ENCODE data around the gene CLEC4C. TPM values are rescaled to one million over a fixed set of nuclear protein-coding genes. Genes with fewer than 3 reads are reported as not detected.
"Not testable (repeated sequence)": the region's sequence is repeated elsewhere in the genome, so short reads cannot be mapped to it uniquely, and the experiment has no call there.

CLEC4C gene, protein sequence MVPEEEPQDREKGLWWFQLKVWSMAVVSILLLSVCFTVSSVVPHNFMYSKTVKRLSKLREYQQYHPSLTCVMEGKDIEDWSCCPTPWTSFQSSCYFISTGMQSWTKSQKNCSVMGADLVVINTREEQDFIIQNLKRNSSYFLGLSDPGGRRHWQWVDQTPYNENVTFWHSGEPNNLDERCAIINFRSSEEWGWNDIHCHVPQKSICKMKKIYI
- total RNA-seq: under 0.01 TPM

DNA sequence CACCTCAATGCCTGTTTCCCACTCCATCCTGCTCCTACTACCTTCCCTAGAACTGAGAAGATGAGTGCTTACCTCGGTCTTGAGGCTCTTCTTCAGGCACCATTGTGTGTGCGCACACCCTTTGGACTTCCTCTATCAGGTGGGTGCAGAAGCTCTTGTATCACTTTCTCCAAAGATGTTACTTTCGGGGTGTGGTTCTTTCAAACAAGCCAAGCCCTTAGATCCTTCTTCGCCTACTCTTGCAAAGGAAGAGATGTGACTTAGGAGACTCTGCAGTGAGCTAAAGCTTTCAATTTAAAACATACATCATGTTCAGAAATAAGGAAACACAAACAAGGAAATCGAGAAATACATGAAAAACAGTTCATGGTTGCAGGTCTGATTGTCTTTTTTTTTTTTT is at the start of gene CLEC4C:
CLEC4C (minus strand) TSS at position 130 of the 400 bp plus-strand sequence; CDS start at position 103, 27 bp downstream.
- DNase-seq (ENCODE audit: low read depth in 2 of 3, low spot score in 2 of 3): no peak

DNA sequence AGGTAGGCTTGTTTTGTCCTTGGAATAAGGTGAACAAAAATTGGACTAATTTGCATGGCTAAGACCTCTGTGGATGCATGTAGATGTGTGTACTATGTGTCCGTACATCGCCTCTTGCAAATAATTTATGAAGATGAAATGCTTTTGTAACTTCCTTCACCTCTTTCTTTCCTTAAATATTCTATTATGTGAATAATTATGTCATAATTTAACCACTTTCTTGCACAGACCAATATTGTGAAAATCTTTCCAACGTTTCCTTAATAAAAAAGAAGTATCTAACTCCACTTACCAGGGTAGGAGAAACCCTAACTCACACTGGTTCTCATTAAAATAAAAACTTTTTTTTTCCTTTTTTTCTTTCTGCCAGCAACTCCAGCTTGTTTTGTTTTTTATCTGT is 46.0 kb upstream of the CLEC4C start:
- no peak for DNase-seq (ENCODE audit: low read depth in 2 of 3, low spot score in 2 of 3)

DNA sequence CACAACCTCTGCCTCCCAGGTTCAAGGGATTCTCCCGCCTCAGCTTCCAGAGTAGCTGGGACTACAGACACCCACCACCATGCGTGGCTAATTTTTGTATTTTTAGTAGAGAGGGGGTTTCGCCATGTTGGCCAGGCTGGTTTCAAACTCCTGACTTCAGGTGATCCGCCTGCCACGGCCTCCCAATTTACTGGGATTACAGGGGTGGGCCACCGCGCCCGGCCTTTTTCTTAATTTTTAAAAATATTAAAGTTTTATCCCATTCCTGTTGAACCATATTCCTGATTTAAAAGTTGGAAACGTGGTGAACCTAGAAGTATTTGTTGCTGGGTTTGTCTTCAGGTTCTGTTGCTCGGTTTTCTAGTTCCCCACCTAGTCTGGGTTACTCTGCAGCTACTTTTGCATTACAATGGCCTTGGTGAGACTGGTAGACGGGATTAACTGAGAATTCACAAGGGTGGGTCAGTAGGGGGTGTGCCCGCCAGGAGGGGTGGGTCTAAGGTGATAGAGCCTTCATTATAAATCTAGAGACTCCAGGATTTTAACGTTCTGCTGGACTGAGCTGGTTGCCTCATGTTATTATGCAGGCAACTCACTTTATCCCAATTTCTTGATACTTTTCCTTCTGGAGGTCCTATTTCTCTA is 41.8 kb upstream of the CLEC4C start, which contains the start of gene NANOG:
NANOG (plus strand) TSS at position 519 of the 645 bp plus-strand sequence. CDS start 213 bp downstream, outside the sequence.
- not testable (repeated sequence) for DNase-seq (ENCODE audit: low read depth in 2 of 3, low spot score in 2 of 3)

DNA sequence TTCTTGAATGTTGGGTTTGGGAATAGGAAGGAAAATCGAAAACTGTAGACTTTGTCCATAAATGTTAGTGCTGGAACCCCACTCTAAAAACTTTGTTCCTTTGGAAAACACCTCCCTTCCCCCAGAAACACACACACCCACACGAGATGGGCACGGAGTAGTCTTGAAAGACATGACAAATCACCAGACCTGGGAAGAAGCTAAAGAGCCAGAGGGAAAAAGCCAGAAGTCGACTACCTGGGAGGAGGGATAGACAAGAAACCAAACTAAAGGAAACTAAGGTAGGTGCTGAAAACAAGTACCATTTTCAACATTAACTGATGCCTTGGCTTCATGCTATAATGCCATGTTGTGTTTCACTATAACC is 41.1 kb upstream of the CLEC4C start:
- no peak for DNase-seq (ENCODE audit: low read depth in 2 of 3, low spot score in 2 of 3)

DNA sequence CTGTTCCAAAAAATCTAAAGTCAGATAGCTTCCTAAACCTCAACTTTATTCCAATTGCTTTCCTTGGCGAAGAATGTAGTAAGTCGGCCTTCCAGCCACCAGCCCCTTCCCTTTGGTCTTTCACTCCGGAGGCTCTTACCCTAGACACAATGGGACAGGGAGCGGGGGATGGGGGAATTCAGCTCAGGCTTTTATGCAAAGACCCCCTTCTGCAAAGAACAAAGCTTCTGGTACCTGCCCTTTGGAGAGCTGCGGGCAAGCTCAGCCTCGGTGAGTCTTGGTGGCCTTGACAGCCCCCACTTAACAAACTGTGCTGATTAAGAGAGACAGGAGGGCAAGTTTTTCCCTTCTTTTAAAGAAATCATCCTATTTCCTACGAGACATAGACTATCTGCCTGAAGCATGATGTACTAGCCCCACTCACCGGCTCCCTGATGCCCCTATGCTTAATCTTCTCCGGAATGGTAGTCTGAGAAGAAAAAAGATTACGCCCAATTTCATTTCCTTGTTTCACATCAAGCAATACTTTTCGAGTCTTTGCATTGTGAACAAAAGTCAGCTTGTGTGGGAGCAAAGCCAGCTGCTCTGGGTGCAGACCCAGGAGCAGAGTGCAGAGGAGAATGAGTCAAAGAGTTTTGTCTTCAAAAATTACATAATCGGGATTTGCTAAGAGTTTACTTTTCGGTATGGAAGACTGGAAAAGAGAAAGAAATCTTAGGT is 40.6 kb upstream of the CLEC4C start:
- DNase-seq (ENCODE audit: low read depth in 2 of 3, low spot score in 2 of 3): no peak

DNA sequence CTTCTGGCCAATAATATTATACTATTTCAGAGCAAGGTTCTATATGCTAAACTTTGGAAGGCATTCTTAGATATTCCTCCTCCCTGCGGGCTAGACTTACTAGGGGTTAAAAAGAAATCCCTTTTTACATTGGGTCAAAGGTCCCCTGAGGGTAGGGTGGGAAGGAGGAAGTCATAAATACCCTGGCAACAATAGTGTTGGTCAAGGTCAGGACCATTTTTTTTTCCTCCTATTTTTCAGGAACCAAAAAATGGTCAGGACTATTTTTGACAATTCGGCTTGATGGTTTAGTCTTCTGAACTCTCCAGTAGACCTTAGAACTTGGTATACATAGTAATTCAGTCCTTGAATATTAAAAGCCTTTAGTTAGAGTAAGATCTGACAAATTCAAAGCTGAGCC is 37.5 kb upstream of the CLEC4C start:
- no peak for DNase-seq (ENCODE audit: low read depth in 2 of 3, low spot score in 2 of 3)

DNA sequence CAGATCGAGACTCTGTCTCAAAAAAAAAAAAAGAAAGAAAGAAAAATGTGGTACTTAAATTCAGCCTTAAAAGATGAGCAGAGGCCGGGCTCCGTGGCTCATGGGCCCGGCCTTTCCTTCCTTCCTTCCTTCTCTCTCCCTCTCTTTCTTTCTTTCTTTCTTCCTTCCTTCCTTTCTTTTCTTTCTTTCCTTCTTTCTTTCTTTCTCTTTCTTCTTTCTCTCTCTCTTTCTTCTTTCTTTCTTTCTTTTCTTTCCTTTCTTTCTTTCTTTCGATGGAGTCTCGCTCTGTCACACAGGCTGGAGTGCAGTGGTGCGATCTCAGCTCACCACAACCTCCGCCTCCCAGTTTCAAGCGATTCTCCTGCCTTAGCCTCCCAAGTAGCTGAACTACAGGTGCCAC is 36.3 kb upstream of the CLEC4C start:
- not testable (repeated sequence) for DNase-seq (ENCODE audit: low read depth in 2 of 3, low spot score in 2 of 3)

DNA sequence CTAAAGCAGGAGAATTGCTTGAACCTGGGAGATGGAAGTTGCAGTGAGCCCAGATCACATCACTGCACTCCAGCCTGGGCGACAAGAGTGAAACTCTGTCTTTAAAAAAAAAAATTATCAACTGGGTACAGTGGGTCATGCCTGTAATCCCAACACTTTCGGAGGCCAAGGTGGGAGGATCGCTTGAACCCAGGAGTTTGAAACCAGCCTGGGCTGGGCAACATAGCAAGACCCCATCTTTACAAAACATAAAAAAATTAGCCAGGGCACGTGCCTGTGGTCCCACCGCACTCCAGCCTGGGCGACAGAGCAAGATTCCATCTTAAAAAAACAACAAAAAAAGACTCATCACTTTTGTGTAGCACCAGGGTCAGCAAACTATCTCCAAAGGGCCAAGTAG is 34.9 kb upstream of the CLEC4C start:
- DNase-seq (ENCODE audit: low read depth in 2 of 3, low spot score in 2 of 3): no peak

DNA sequence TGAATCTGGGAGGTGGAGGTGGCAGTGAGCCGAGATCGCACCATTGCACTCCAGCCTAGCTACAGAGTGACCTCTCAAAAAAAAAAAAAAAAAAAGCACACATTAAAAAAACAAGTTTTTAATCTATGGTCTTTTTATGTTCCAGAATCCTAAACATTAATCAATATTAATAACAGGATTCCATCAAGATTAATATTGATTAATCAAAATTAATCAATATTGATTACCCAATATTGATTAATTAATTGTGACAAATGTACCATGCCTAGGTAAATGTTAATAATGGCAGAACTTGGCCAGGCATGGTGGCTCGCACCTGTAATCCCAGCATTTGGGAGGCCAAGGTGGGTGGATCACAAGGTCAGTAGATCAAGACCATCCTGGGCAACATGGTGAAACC is 34.1 kb upstream of the CLEC4C start:
- no peak for DNase-seq (ENCODE audit: low read depth in 2 of 3, low spot score in 2 of 3)

DNA sequence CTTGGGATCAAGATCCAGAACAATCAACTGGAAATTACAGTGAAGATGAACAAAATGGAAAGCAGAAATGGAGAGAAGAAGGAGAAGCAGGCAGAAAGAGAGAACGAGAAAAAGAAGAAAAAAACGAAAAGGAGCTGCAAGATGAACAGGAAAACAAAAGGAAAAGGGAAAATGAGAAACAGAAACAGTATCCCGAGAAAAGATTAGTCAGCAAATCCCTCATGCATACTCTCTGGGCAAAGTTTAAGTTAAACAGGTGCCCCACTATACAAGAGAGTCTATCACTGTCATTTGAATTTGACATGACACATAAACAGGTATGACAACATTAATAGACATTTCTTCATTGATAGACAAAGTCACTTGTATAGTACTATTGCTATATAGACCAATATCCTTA is 22.8 kb upstream of the CLEC4C start:
- no peak for DNase-seq (ENCODE audit: low read depth in 2 of 3, low spot score in 2 of 3)

DNA sequence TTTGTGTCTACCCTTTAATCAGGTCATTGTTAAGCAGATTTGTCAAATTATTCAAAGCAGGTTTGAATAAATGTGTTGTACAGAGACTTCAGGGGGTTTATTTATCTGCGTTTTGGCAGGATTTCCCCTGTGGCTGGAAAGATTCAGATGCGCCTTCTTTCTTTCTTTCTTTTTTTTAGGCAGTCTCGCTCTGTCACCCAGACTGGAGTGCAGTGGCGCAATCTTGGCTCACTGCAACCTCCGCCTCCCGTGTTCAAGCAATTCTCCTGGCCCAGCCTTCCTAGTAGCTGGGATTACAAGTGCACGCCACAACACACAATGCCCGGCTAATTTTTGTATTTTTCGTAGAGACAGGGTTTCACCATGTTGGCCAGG is 11.6 kb upstream of the CLEC4C start:
- peak in 1 of 3 donors; percentile 43 for DNase-seq (ENCODE audit: low read depth in 2 of 3, low spot score in 2 of 3)

DNA sequence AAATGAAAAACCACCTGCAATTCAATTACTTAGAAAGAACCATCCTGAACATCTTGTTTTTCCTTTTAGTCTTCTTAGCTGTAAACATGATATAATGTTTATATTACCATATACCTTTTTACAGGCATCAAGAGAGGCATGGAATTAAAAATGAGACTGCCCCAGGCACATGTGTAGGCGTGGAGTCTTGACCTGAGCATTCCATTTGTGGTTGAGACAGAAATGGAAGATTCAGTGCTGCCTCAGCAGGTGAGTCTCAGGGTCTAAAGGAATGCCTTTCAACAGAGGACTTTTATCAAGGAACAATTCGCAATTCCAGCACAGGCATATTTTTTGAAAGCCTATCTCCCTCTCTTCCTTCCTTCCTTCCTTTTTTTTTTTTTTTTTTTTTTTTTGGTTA is 9.8 kb upstream of the CLEC4C start:
- no peak for DNase-seq (ENCODE audit: low read depth in 2 of 3, low spot score in 2 of 3)

DNA sequence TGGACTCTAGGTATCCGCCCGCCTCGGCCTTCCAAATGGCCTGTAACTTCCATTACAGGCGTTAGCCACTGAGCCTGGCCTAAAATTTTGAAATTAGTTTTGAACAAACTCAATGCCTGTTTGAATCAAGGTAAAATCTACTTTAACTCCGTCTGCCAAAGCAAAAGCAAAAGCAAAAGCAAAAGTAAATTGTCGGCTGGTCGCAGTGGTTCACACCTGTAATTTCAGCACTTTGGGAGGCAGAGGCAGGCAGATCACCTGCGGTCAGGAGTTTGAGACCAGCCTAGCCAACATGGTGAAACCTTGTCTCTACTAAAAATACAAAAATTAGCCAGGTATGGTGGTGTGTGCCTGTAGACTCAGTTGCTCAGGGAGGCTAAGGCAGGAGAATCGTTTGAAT is 8.5 kb upstream of the CLEC4C start:
- not testable (repeated sequence) for DNase-seq (ENCODE audit: low read depth in 2 of 3, low spot score in 2 of 3)

DNA sequence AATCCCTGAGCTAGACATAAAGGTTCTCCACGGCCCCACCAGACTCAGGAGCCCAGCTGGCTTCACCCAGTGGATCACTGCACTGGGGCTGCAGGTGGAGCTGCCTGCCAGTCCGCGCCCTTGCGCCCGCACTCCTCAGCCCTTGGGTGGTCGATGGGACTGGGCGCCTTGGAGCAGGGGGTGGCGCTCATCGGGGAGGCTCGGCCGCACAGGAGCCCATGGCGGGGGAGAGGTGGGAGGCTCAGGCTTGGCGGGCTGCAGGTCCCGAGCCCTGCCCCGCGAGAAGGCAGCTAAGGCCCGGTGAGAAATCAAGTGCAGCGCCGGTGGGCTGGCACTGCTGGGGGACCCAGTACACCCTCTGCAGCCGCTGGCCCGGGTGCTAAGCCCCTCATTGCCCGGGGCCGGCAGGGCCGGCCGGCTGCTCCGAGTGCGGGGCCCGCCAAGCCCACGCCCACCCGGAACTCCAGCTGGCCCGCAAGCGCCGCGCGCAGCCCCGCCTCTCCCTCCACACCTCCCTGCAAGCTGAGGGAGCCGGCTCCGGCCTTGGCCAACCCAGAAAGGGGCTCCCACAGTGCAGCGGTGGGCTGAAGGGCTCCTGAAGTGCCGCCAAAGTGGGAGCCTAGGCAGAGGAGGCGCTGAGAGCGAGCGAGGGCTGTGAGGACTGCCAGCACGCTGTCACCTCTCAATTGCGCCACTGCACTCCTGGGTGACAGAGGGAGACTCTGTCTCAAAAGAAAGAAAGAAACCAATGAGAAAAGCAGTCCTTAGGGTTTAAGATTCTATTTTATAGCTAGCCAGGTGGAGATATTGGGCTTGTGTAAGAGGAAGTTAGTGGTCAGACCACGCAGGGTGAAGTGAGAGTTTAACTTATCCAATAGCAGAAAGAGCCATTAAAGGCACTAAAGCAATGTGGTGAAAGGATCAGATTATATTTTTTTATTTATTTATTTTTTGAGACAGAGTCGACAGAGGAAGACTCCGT is 5.1 kb upstream of the CLEC4C start:
- DNase-seq (ENCODE audit: low read depth in 2 of 3, low spot score in 2 of 3): peak in 2 of 3 donors; percentile 40 to 75

DNA sequence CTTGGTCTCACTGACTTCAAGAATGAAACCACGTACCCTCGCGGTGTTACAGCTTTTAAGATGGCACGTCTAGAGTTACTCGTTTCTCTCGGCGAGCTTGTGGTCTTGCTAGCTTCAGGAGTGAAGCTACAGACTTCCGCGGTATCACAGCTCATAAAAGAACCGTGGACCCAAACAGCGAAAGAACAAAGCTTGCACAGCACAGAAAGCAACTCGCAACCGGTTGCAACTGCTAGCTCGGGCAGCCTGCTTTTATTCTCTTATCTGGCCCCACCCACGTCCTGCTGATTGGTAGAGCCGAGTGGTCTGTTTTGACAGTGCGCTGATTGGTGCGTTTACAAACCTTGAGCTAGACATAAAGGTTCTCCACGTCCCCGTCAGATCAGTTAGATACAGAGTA is 4.2 kb upstream of the CLEC4C start:
- no peak for DNase-seq (ENCODE audit: low read depth in 2 of 3, low spot score in 2 of 3)

DNA sequence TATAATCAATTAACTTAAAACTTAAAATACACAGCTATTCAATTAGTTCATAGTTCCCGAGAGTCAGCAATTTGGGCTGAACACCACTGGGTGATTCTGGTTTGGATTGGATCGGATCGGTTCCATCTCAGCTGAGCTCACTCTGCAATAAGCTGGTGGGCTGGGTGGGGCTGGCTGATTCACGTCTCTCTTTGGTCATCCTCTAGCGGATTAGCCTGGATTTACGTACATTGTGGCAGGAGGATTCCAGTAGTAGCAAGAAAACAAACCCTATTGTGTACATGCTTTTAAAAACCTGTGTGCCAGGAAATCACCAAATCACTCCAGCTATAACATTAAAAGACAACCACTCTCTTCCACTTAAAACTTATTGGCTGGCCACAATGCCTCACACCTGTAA is 3.2 kb upstream of the CLEC4C start:
- DNase-seq (ENCODE audit: low read depth in 2 of 3, low spot score in 2 of 3): no peak

DNA sequence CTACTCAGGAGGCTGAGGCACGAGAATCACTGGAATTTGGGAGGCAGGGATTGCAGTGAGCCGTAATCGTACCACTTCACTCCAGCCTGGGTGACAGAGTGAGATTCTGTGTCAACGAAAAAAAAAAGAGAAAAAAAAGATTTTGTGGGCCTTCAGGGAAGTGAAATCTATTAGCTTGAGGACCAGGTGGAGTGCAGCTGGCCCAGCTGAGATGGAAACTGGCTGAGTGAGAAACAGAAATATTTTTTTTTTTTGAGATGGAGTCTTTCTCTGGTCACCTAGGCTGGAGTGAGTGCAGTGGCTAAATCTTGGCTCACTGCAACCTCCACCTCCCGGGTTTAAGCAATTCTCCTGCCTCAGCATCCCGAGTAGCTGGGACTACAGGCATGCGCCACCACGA is 2.3 kb upstream of the CLEC4C start:
- no peak for DNase-seq (ENCODE audit: low read depth in 2 of 3, low spot score in 2 of 3)

DNA sequence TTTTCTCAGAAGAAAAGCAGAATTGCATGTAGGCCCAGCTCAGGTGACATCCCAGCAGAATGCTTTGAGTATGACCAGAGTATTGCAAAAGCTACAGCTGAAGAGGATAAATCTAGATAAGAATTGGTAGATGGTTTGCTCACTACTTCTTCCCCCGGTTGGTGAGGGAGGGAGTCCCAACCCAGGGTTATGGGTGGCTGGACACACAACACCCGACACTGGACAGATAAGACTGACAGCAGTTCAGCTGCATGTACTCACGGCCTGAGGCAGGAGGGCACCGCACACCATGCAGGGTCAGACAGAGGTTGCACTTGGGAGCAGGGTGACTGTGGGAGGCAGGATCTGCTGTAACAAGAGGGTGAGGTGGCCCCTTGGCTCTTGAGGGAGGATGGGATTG is 1.7 kb upstream of the CLEC4C start:
- DNase-seq (ENCODE audit: low read depth in 2 of 3, low spot score in 2 of 3): no peak

DNA sequence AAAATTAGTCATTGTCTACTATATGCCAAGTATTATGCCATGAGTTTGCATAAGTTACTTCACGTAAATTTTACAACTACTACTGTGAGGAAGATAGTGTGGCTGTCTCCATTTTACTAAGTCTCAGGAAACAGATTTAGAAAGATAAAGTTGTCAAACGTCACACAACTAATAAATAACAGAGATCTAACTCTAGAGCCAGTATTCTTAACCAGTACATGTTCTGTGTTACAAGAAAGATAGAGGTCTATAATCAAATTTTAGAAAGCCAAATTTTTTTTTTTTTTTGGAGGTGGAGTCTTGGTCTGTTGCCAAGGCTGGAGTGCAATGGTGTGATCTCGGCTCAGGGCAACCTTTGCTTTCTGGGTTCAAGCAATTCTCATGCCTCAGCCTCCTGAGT is 14.2 kb downstream of the CLEC4C start:
- peak in 2 of 3 donors; percentile 70 to 90 for DNase-seq (ENCODE audit: low read depth in 2 of 3, low spot score in 2 of 3)

DNA sequence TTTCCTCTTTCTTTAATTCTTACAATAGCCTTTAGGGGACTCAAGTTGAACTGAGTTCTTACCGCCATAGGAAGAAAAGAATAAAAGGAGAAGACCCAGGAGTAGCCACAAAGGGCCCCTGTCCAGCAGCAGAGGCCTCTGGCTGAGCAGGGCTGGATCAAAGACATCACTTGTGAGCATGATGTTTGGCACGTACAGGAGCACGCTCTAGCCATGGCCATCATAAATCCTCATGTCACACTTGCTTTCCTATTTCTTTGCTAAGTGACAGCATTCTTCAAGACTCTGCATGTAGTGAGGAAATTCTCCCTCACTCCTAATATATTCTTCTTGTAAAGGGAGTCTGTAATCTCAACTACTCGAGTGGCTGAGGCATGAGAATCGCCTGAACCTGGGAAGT is 15.7 kb downstream of the CLEC4C start:
- DNase-seq (ENCODE audit: low read depth in 2 of 3, low spot score in 2 of 3): peak in 2 of 3 donors; percentile 31

DNA sequence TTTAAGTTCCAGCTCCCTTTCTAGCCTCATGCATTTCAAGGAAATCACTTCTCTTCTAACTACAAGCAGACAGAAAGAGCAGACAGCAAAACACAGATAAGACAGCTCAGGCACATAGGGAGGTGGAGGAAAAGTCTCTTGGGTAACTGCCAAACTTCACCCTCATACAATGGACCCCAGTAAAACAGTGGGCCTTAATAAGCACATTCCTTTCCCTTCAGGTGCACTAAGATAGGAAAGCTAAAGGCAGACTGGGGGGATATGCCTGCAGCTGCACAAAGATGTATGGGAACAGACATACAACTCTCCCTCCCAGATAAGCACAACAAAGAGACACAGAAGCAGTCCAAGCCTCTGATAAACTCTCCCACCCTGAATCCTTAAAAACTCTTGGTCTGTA is 16.2 kb downstream of the CLEC4C start:
- DNase-seq (ENCODE audit: low read depth in 2 of 3, low spot score in 2 of 3): not testable (repeated sequence)

Data from hematopoietic multipotent progenitor cell (in vitro differentiated cells).